HUDEP-2 (cell line): ENCODE data around the gene LFNG.

Experiments used
- DNase-seq, 76 experiments: peaks; one replicate each; lab custom pipeline; 2025; ENCODE audit not compliant: unreplicated experiment in 76 of 76; lab: John Stamatoyannopoulos, UW

LFNG gene, protein sequence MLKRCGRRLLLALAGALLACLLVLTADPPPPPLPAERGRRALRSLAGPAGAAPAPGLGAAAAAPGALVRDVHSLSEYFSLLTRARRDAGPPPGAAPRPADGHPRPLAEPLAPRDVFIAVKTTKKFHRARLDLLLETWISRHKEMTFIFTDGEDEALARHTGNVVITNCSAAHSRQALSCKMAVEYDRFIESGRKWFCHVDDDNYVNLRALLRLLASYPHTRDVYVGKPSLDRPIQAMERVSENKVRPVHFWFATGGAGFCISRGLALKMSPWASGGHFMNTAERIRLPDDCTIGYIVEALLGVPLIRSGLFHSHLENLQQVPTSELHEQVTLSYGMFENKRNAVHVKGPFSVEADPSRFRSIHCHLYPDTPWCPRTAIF

GRCh38 chr7:2519119-2519930, at the start of gene LFNG:
Gene LFNG, plus strand, starts transcription at chr7:2519774. Its CDS starts 88 bp downstream, at chr7:2519862.
- peak in 70 of 76 experiments; percentile 23 to 90 (median 70) for DNase-seq

GRCh38 chr7:2470204-2471021, 49.2 kb upstream of the LFNG start:
- no peak for DNase-seq

GRCh38 chr7:2471022-2471329, 48.6 kb upstream of the LFNG start:
- DNase-seq = no peak

- DNase-seq = no peak
Observed at GRCh38 chr7:2471396-2471795, 48.2 kb upstream of the LFNG start.

- DNase-seq = no peak
Observed at GRCh38 chr7:2472739-2473138, 46.8 kb upstream of the LFNG start.

DNA sequence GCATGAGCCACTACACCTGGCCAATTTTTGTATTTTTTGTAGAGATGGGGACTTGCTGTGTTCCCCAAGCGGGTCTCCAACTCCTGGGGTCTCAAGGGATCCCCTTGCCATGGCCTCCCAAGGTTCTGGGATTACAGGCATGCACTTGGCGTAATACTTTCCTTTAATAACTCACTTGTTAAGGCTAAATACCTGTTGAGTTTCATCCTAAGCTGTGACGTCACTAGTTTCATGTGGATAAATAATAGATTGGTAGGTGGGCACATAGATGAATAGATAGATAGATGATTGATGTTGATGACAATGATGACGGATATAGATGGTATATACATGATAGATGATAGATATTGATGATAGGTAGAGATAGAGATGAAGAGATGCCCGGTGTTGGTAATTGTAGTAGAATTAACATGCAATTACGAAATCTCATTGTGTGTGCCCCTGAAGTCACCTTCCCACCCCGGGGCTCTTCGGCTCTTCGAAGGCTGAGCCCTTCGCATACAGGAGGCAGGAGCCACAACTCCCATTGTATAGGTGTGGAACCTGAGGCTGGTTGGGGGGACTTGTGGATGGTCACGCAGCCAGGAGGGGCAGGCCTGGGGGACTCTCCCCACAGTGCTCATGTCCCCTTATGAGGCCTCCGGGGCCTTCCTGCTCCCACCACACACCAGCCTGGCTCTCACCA, 45.9 kb upstream of the LFNG start:
- DNase-seq = no peak

DNA sequence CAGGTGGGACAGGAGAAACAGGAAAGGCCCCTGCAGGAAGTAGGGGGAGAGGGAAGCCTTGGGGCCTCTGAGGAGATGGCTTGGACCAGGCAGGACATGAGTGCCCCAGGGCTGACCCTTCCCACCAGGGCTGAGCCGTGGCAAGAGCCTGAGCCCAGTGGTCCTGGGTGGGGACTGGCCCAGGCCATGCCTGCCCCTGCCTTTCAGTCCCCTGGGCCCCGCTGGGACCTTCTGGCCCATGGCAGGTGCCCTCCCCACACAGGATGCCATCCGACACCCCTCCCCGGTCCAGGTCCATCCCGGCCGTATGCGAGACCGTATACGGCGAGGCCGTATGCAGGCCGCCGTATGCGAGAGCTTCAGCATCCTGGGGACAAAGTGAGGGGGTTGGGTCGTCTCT, 45.4 kb upstream of the LFNG start:
- no peak for DNase-seq

DNA sequence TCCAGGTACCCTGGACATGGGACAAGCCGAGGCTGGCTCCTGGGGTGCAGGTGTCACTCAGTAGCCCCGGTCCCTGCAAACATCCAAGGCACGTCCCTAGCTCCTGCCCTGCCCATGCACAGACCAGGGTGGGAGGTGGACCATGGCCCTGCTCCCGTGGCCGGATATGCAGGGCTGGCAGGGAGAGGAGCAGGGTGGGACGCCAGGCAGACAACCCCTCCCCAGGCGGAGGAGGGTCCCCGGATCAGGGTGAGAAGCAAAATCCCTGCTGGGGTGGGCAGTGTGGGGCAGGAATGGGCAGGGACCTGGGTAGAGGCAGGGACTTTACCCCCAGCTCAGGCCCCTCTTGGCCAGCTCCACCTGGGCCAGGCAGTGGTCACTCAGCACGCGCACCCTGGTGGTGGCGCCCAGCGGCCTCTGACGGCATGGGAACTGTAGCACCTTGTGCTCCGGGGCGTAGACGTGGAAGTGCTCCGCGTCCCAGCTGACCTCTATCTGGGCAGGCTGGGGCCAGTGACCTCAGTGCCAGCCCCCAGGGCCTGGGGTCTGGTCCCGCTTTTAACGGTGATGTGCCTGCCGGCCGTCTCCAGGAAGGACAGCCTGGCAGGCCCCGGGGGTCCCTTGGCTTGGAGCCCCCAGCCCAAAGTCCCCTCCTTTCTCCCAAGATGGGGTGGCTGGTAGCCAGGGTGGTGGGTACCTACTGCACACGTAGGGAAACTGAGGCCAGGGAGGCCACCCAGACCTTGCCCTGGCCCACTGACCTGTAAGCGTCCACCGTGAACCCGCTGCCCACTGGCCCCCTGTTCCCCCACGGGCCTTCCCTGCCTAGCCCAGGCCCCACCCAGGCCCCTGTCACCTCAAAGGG, 44.5 kb upstream of the LFNG start:
- DNase-seq = no peak

- no peak for DNase-seq
Observed at GRCh38 chr7:2475678-2476015, 43.9 kb upstream of the LFNG start.

DNA sequence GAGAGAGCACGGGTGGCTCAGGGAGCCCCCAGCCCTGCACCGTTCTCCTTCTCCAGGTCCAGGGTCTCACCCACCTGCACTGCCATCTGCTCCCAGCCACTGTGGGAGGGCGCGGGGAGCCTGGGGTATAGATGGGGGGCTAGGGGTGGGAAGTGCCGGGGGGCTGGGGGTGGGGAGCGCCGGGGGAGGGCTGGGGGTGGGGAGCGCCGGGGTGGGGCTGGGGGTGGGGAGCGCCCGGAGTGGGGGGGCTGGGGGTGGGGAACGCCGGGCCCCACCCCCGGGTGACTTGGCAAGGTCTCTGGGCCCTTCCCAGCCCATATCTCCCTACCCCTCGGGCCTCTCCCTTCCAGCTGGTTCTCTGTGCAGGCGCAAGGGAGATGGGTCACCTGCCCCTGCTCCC, 43.3 kb upstream of the LFNG start, which contains the start of gene GRIFIN:
GRIFIN (minus strand) TSS at position 101 of the 400 bp plus-strand sequence; CDS start at position 86, 15 bp downstream.
- peak in 10 of 76 experiments; percentile 3 to 33 (median 20) for DNase-seq

- DNase-seq = no peak
Observed at GRCh38 chr7:2476776-2477446, 42.7 kb upstream of the LFNG start.

DNA sequence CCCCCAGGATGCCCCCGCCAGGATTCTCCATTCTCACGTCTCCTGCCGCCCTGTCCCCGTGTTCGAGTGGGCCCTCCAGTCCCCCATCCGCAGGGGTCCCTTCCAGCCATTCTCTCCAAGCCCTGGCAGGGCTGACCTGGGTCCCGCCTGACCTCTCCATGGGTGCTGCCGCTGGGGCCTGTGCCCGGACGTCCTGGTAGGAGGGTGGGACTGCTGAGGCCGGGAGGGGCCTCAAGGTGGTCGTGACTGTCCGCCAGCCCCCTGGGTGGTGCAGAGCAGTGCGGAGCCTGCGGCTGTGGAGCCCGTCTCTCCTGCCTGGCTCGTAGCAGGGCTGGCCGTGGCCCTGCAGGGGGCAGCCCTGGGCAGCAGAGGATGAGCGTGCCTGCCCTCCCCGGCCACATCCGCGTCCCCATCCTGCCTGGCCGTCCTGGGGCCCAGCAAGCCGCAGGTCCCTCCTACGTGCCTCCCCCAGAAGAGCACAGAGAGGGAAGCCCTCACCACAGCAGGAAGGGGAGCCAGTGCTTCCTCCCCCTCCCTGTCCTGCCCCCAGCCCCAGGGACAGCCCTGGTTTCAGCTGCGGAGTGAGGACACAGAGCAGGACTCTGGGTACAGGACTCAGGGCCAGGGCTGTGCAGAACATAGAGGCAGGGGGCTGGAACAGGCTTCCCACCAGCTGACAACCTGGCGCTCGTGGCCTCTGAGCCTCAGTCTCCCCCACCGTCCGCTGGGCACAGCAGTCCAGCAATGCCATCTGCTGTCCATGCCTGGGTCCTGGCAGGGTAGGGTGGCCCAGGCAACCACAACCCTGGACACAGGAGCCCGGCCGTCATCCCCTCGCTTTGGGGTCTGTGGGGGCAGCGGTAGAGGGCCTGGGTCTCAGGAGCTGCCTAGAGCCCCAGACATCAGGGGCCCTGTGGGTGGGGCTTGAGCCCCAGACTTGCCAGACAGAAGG, 41.9 kb upstream of the LFNG start:
- DNase-seq = peak in 40 of 76 experiments; percentile 8 to 62 (median 34)

DNA sequence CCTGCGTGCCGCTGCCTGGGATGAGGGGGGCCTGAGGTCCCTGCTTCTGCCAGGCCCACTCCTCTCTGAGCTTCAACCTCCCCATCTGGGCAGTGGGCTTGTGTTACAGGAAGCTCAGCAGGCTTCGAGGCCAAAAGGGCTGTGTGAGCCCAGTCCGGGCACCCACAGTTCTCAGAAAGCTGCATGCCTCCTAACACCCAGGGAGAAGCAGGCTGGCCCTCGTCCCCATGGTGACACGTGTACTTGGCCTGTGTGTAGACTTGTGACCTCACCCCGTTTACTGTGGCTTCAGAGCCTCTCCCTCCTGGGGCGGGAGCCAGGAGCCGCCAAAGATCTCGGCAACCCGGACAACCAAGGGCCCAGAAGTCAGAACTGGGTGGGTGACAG, 41.2 kb upstream of the LFNG start:
- DNase-seq = peak in 65 of 76 experiments; percentile 2 to 91 (median 60)

DNA sequence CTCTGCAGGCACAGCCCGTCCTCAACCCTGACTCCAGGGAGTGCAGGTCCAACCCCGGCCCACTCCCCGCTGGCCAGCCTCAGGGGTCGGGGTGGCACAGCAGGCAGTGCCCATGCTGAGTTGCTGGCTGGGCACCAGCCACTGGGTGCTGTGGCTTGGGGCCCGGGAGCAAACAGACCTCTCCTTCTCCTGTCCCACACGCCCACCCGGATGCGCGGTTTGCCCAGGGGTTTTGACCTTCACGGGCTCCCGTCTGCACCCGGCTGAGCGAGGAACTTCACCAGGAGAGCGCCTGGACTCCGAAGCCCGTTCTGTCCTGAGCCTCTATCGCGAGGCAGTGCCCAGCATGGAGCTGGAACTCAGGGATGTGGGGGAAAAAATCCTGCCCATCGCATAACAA, 40.8 kb upstream of the LFNG start:
- no peak for DNase-seq

- no peak for DNase-seq
Observed at GRCh38 chr7:2479276-2480069, 40.1 kb upstream of the LFNG start.

GRCh38 chr7:2480070-2480408, 39.5 kb upstream of the LFNG start:
- DNase-seq = no peak

GRCh38 chr7:2481195-2481594, 38.4 kb upstream of the LFNG start:
- no peak for DNase-seq
